GM18507 (cell line): Measurements from ENCODE around the gene SMPDL3A.

ENCODE experiments used
- DNase-seq: peaks from one replicate; pipeline ENCODE4 v3.0.0; 2011; ENCODE audit warnings: low read depth; ENCODE audit not compliant: insufficient read length; ENCODE audit errors: extremely low spot score
- FAIRE-seq: peaks from 2 replicates; lab custom pipeline; 2011; peaks lifted over from hg19 to GRCh38; lab: Jason Lieb, UNC

The SMPDL3A gene

GRCh38 chr6:122772724-122773415 lies 16.2 kb upstream of the SMPDL3A start:
- no peak for FAIRE-seq

GRCh38 chr6:122775975-122776374 lies 13.1 kb upstream of the SMPDL3A start:
- FAIRE-seq (no peak), DNase-seq (no peak)

More at GRCh38 chr6:122772724-122773415, 16.2 kb upstream of the SMPDL3A start:
- DNase-seq, result no peak

GRCh38 chr6:122778302-122778701 lies 10.8 kb upstream of the SMPDL3A start:
- no peak for DNase-seq
- FAIRE-seq, result no peak

GRCh38 chr6:122778985-122779661 lies 9.9 kb upstream of the SMPDL3A start:
- FAIRE-seq, result no peak

GRCh38 chr6:122779667-122780066 lies 9.4 kb upstream of the SMPDL3A start, which contains the start of gene FABP7:
Gene FABP7, plus strand, starts transcription at chr6:122779716. Its CDS starts 79 bp downstream, at chr6:122779795.
- DNase-seq, result no peak
- FAIRE-seq, result no peak

More at GRCh38 chr6:122778985-122779661, 9.9 kb upstream of the SMPDL3A start:
- DNase-seq, result no peak

- FAIRE-seq (no peak), DNase-seq (no peak)
These were observed 8.9 kb upstream of the SMPDL3A start for GRCh38 chr6:122780114-122780513.

GRCh38 chr6:122781716-122782115 lies 7.3 kb upstream of the SMPDL3A start:
- no peak for DNase-seq
- FAIRE-seq, result no peak

- no peak for FAIRE-seq
- no peak for DNase-seq
These were observed 5.7 kb upstream of the SMPDL3A start for GRCh38 chr6:122783401-122783800.

GRCh38 chr6:122785891-122786290 lies 3.2 kb upstream of the SMPDL3A start:
- DNase-seq (no peak), FAIRE-seq (no peak)

- FAIRE-seq, result no peak
- no peak for DNase-seq
These were observed 1.3 kb upstream of the SMPDL3A start for GRCh38 chr6:122787721-122788120.

- DNase-seq (no peak), FAIRE-seq (no peak)
These were observed 850 bp upstream of the SMPDL3A start for GRCh38 chr6:122788208-122788607.

GRCh38 chr6:122788663-122789181 lies 336 bp upstream of the SMPDL3A start:
- no peak for DNase-seq
- peak; percentile 18 for FAIRE-seq

GRCh38 chr6:122790028-122790422 lies 967 bp downstream of the SMPDL3A start:
- DNase-seq (no peak), FAIRE-seq (no peak)

- no peak for DNase-seq
- FAIRE-seq, result no peak
These were observed 1.6 kb downstream of the SMPDL3A start for GRCh38 chr6:122790423-122791309.

- FAIRE-seq, result no peak
- no peak for DNase-seq
These were observed 2.2 kb downstream of the SMPDL3A start for GRCh38 chr6:122791310-122791679.

GRCh38 chr6:122792766-122793165 lies 3.7 kb downstream of the SMPDL3A start:
- FAIRE-seq (no peak), DNase-seq (no peak)

- DNase-seq (no peak), FAIRE-seq (no peak)
These were observed 8.5 kb downstream of the SMPDL3A start for GRCh38 chr6:122797537-122797936.

- FAIRE-seq, result no peak
- no peak for DNase-seq
These were observed 9.1 kb downstream of the SMPDL3A start for GRCh38 chr6:122798099-122798641.

- DNase-seq (no peak), FAIRE-seq (no peak)
These were observed 10.2 kb downstream of the SMPDL3A start for GRCh38 chr6:122799140-122799745.
